HG03064 (cell line): ENCODE measurements around the gene PRSS12.

Experiments used
- ATAC-seq: cut with Tn5 transposase; IDR thresholded peaks from one replicate; pipeline ENCODE4 v1.9.1; 2021; ENCODE audit warnings: low read depth; ENCODE audit not compliant: unreplicated experiment

Gene PRSS12

DNA sequence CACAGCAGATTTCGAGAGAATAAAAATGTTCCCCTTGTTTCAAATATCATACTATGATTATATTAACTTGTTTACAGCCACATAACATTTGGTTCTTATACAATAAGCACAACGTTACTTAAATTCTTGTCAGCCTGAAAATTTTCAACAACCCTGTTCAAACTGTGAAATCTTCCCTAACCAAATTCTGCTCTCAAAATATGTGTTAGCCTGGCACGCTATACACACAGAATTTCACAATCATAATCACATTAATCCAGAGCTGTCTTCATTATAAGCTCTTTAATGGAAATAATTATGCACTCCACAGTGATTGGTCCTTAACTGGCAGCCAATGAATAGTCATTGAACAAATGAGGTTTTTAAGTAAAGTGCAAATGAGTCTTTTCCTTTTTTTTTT is 7.3 kb upstream of the PRSS12 start:
- no peak for ATAC-seq

DNA sequence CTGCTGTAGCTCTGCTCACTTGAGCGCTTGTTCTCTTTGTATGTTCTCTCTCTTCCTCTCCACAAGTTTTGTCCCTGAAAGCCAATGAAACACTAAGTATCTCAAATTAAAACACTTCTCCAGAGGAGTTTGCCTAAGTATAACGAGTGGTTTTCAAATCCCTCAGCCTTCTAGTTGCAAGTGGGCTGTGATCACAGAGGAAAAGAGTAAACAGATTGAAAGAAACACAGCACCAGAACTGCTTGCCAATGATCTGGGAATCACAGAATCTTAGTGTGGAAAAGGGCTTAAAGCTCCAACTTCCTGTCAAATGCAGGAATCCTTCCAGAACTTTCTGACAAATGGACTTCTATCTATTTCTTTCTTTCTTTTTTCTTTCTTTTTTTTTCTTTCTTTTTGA is 4.8 kb upstream of the PRSS12 start:
- ATAC-seq = no peak

DNA sequence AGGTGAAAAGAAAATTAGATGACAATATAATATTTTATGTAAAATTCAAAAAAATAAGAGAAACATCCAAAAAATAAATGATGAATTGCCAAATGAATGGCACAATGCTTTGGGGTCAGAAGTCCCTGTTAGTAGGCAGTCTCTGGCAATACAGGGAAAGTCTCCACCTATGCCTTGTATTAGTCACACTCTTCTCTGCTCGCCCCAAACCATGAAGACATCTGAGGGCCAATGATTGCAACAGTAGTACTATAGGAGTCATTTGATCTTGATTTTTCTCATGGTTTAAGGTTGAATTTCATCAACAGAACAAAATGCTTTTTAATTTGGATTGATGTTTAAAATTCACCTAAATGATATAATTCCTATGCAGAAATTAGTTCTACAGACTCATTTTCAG is 3.9 kb upstream of the PRSS12 start:
- no peak for ATAC-seq

DNA sequence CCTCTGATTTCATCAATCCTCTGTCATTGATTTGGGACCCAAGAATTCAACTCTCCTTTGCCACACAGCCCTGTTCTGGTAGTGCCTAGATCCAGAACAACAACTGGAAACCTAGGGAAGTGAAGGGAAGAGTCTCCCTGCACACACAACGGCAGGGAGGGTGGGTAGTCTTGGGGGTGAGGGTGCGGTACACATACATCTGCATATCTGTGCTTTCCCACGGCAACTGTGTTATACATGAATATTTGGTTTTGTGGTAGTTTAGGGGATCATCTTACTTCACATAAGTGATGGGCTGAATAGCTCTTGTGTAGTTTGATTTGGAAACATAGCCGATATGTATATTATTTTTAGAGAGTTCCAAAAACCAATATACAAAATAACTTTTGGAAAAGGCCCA is 3.3 kb upstream of the PRSS12 start:
- no peak for ATAC-seq

DNA sequence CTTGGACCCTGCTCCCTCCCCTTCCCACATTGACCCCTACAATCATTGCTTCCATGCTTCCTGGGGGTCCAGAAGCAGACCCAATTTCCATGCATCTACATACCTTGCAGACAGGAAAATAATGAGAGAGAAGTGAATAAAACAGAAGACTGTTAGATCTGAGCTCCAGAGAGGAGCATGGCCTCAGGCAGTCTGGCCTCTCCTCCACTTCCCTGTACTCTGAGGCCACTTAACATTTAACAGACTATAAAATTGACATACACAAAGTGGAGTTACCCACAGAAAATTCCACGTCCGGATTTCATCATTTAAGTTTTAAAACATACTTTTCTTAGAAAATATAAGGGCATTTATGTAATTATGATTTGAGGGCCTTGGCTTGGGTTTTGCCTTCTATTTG is 2.1 kb upstream of the PRSS12 start:
- no peak for ATAC-seq

DNA sequence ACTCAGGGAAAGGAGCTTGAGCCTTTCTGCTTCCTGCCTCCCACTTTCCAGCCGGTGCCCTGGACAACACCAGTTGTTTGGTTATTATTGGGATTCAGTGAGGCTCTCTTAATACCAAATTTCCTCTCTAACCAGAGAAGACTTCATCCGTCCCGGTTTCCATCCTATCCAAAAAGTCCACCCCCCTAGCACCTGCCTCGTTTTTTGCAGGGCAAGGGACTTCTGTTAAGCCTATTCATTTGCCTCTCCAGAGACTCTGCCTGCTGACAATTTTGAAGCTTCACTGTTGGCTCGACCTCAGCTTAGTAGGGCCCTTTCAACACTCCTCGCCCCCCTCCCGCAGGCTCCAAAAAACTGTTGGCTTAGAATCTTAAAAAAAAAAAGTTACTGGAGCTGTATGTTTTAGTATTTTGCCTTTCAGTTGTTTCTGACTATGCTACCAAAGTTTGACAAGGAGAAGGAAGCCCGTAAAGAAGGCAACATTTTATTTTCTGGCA is 779 bp upstream of the PRSS12 start:
- ATAC-seq = no peak

DNA sequence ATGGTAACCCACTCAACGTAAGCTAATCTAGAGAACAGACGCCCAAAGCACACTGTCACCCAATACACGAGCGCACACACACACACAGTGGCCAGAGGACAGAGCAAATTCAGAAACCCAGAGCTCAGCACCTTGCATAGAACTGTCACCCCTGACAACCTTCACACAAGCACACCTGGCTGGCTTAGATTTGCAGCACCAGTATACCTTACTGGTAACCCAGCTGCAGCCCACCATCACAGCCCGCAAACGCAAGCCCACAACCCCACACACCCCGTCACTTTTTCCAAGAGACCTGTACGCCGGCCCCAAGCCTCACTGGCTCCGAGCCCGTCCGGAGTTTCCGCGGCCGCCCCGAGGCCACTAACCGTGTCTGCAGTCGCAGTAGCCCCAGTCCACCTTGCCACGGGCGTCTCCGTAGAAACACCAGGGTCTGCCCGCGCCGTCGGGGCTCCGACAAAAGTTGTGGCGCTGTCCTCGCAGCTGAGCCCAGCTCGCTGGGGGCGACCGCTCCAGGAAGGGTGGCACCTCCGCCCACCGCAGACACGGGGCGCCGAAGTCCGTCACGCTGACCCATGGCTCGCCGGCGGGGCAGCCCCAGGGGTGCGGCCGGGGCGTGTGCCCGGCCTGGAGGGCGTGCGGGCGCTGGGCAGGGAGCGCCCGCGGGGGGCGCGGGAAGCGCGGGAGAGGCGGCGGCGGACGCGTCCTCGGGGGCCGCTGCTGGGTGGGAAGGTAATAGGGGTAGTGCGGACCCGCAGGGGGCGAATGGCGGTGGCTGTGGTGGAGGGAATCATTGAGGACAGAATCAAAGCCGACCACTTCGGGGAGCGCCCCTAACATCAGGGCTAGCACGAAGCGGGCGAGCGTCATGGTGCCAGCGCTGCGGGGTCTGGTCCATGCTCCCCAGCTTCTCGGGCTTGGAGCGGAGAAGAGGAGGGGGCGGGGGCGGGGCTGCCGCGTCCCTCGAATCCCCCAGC is 664 bp downstream of the PRSS12 start:
- peak; percentile 27 for ATAC-seq

DNA sequence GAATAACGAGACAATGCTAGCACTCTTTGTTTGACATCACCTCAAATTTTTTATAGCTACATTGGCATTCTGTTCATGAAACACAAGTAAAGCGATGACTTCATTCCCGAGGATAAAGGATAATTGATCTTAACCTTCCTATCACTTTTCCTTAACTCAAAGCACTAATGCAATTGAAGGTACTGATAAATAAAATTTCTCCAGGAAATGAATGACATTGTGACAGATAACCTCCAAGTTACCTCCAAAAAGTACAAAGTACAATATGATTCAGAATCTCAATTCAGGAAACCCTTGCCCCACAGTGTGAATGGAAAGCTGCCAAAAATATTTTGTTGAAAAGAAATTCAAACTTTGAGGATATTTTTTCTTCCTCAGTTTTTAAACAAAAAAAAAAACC is 1.8 kb downstream of the PRSS12 start:
- ATAC-seq = no peak

DNA sequence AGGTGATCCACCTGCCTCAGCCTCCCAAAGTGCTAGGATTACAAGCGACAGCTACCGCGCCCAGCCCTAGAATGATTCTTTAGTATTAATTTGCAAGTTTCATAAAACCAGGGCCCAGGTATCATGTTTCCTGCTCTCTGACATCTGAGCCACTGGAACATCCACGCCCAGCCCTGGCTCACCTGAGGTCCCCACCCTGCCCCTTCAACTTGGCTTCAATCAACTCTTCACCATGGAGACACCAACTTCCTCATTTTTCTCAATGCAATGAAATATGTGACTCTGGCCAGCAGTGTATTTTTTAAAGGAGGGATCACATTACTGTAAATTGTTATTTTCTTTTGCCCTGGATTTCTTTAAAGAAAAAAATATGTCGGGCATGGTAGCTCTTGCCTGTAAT is 3.9 kb downstream of the PRSS12 start:
- no peak for ATAC-seq

DNA sequence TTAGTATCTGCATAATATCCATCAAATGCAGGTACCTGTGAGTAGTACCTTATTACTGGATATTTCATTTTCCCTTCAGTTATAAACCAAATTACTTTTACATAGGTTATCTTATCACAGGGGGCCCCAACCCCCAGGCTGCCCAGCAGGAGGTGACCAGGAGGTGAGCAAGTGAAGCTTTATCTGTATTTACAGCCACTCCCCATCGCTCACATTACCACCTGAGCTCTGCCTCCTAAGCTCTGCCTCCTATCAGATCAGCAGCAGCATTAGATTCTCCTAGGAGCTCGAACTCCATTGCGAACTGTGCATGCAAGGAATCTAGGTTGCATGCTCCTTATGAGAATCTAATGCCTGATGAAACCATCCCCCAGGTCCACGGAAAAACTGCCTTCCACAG is 6.3 kb downstream of the PRSS12 start:
- no peak for ATAC-seq

DNA sequence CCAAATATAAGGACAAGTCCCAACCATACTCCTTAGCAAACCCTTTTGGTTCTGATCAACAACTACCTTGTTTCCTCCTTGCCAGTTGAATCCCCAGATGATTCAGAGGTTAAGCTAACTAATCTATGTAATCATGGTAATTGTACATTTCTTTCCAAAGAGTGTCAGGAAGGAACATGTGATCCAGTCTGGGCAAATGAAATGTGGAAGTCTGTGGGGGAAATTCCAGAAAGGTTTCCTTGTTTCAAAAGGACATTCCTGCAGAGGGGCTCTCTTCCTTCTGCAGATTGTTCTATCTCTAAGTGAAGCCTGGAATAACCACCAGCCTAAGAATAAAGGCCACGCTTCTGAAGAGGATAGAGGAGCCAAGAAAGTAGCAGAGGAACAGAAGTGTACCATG is 7.0 kb downstream of the PRSS12 start:
- no peak for ATAC-seq

DNA sequence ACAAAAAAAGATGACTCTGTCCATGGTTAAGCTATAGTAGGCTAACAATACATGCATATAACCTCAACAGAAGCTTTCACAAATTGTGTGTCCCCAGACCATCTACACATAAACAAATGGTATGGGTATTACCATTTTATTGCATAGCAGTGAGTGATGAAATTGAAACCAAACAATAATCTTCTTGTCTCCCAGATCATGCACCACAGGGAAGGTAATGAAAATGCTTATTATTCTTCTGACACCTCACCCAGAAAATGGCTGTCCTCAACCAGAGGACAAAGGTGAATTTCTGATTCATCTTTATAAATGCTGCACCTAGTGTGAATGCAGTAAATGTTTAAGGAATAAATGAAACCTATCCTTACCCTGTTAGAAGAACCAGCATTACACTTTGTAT is 8.0 kb downstream of the PRSS12 start:
- no peak for ATAC-seq

DNA sequence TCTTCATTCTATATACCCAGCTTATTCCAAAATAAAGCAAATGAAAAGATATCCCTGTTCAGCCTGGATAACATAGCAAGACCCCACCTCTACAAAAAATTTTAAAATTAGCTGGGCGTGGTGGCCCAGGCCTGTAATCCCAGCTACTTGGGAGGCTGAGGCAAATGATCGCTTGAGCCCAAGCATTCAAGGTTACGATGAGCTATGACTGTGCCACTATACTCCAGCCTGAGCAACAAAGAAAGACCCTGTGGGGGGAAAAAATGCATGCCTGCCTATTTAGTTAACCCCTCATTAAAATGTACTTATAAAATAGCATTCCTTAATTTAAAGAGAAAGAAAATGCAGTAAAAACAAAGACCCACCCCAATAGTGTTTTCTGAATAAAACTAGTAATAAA is 9.3 kb downstream of the PRSS12 start:
- ATAC-seq = no peak

DNA sequence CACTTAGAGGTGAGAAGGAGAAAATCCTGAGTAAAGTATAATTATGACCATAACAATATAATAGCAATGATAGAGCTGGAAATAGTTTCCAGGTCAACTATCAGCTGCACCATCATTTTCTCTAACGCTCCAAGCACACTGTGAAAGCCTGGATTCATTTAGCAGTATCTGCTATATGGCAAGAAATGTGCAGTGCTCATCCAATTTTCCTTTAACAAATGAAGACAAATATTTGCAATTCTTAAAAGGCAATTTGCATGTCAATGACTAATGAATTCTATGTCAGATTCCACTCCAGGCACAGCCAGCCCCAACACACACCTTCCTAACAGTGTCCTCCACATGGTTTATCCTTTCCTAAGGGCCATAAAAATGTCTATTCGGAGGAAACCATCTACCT is 12.7 kb downstream of the PRSS12 start:
- ATAC-seq = no peak

DNA sequence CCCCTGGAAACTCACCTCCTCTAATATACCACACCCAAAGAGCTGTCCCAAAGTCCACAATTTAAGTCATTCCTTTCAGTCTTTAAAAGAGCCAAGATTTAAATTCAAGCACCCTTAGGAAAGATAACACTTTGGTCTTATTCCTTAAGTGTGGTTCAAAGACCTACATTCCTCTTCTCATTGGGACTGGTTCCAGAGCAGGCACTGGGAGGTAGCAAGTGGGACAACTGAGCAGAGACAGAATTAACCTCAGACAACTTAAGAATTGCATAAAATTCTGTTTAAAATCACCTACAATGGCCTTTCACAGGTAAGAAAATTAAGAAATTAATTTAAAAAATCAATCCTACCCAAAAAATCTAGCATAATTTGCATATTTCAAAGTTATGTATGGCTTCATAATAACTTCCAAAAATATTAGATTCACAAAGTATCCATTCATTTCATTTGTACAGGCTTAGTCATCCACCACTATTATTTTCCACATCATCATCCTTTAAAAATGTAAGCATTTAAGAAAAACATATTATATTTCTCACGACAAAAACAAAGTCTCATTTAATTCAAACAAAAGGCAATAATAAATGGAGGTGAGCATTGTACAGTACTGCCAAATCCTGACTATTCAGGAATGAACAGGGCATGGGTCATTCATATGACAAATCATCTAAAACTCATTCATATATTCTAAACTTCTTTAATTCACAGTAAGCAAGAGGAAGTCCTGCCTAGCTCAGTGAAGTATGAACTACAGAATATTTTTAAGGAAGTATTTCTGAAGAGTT is 13.6 kb downstream of the PRSS12 start:
- no peak for ATAC-seq

DNA sequence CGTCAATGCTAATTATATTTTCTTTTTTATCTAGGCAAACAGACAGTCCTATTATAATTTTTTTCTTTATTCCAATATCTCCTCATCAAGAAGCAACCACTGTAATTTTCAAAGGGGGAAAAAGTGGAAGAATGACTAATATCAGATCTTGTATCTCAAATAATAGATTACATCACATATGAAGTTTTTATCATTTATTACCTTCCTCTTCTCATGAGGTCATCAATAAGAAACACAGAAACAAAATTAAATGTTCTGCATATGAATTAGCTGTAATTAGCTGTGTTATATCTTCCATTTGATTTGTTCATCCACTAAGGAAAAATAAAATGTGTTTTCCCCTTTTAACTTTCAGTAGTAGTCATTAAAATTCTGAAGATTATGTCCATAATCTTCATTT is 14.3 kb downstream of the PRSS12 start:
- no peak for ATAC-seq

DNA sequence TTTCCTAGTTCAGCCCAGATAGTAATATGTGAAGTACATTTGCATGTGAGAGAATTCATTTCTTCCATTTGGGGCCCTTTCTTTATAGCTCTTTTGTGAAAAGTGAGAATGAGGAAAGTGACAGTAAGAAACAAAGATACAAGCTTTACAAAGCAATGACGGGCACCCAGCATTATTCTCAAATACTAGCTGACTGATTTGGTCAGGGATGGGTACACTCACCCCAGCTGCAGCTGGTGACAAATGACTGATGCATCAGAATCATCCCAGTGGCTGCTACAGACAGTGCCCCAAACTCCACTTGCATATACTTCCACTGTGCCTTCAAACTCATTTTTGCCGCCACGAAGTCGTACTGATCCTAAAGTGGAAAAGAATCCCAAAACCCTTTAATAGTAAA is 14.8 kb downstream of the PRSS12 start:
- ATAC-seq = no peak

DNA sequence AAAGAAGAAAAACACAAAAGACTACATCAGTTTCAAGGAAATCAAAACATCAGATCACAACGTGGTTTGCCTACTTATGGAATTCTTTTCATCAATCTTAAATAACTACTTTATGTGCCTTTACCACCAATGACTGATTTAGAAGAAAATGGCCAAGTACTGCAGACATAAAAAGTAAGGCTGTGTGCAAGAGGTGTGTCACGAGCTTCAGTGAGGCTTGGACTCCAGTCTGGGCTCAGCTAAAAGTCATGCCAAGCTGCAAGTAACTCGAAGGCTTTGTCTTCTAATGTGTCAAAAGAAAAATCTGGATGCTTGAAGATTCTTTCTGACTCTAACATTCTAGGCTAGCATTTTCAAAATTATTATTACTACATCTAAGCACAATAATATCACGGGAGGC is 17.0 kb downstream of the PRSS12 start:
- ATAC-seq = no peak

DNA sequence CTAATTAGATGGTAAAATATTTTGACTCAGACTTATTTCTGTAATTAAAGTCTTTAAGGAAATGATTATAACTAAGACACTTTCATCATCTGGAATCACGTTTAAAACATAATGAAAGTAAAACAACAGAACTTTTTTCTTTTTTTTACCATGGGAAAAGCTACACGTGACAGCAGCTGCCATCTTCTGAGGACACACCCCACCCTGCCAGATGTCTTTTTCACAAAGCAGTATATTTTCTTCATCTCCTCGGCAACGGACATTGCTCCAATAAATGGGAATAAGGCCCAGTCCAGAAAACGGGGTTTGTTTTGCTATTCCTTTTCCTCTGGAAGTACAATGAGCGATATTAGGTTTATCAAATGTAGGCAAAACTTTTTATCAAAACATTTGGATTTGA is 17.5 kb downstream of the PRSS12 start:
- no peak for ATAC-seq

DNA sequence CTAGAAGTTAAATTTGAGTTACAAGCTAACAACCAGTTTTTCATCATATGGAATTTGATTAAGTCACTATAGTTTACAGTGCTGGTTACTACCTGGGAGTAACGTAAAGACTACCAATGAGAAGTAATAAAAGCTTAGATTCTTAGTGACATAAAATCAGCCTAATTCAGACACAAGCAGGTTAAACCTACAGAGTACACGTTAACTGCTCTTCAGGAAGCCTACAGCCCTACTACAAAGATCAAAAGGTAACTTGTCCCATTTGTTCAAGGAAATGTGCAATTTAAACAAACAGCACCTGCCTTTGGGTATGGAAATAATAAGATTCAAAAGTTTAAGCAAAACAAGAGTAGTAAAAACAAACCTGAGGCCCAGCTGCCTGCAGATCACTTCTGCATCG is 21.5 kb downstream of the PRSS12 start:
- no peak for ATAC-seq

DNA sequence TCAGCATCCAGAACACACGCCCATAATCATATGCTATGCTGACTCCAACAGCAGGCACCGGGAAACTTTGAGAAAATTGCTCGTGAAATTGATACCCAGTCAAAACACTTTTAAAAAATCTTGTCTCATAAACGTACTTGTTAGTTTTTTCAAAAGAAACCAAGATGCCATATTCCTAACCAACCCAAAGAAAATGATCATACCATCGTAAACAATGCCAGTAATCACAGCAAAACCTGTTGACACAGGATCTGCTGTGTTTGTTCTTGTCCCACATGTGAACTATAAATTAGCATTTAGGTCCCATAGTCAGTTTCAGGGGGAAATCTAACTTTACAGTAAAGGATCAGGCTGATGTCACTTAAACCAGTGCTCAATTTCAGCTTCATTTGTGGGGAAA is 23.0 kb downstream of the PRSS12 start:
- ATAC-seq = no peak
